Stromal cell of bone marrow (primary cell): ENCODE results near the gene GLRX5.
A peak's percentile ranks its signal among the peaks of the same experiment; 100 is the strongest.

Source experiments
- DNase-seq: peaks from one replicate; pipeline ENCODE4 v3.0.0-alpha.2; 2012; ENCODE audit warnings: low read depth

Gene GLRX5

DNA sequence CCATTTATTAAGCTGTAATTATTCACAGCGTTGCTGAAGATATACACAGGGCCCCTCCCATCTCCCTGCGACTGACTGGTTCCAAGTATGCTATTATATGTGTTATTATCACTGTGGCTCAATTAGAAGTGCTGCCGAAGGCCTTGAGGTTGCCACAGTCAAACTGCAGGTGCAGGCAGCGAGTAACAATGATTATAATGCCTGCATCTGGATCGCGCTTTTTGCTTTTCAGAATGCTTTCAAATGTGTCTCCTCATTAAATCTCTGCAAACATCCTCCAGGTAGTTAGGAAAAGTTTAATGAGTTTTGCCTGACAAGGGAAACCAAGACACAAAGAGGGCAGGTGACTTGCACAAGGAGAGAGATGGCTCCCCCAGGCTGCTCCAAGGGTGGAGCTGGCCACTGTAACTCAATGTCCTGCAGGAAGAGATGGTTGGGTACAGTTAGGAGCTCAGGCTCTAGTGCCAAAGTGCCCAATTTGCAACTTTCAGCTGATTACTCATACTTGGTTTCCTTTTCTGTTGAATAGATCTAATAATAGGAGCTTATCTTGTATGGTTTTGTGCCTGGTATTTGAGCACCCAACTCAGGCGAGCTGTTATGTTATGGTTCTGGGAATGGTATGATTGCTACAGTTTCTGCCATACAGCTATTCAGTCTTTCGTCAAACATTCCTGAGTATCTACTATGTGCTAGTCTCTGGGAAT, 16.7 kb upstream of the GLRX5 start:
- DNase-seq, result no peak

DNA sequence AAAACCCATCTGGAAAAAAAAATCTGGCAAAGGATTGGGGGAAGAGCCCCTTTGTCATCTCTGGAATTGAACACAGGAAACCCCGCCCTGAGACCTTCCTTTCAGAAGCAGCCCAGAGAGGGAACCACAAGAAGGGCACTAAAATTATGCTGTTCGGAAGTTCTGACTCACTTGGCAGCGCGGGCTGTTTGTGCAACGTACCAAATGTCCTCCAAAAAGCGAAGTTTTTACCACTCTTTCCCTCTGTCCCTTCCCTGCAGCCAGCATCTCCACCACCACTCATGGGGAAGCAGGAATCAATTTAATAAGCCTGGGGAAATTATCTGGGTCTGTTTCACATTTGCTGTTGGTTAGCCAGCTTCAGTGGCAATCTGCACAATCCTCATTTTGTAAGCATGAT, 15.2 kb upstream of the GLRX5 start:
- peak; percentile 91 for DNase-seq

- DNase-seq, result no peak
These were observed 14.5 kb upstream of the GLRX5 start for GRCh38 chr14:95520346-95520745.

DNA sequence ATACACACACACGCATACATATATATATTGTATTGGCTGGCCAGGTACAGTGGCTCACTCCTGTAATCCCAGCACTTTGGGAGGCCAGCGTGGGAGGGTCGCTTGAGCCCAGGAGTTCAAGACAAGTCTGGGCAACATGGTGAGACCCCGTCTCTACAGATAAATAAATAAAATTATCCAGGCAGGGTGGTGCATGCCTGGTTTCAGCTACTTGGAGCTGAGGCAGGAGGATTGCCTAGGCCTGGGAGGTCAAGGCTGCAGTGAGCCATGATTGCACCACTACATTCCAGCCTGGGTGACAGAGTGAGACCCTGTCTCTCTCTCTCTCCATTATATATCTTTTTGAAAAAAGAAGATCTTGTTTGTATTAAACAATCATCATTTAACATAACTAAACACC, 13.8 kb upstream of the GLRX5 start:
- DNase-seq, result no peak

DNA sequence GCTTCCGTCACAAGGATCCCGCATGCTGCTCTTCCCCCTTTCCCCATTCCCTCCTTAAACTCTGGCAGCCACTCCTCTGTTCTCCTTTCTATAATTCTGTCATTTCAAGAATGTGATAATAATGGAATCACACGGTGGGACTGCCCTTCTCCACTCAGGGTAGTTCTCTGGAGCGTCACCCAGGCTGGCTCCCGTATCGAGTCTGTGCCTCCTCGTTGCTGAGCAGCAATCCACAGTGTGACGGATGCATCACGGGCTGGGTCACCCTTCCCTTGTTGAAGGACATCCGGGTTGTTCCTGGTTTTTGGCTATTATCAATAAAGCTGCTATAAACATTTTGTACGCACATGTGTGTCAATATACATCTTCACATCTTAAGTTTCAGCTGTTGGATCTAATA, 12.7 kb upstream of the GLRX5 start:
- DNase-seq, result no peak

DNA sequence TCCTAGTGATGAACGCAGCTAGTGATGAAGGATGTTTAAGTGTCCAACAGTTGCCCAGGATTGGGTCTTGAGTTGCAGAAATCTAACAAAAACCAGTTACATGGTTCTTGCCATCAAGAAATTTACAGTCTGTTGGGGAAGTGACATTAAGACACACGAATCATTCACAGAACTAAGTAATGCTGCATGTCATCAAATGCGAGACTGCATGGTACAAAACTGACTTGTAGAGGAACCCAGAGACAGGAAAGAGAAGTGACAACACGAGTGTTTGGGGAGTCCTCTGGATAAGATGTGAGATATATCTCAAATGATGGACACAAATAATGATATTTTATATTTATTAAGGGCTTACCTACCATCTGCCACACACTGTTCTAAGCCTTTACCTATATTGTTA, 12.3 kb upstream of the GLRX5 start:
- no peak for DNase-seq

DNA sequence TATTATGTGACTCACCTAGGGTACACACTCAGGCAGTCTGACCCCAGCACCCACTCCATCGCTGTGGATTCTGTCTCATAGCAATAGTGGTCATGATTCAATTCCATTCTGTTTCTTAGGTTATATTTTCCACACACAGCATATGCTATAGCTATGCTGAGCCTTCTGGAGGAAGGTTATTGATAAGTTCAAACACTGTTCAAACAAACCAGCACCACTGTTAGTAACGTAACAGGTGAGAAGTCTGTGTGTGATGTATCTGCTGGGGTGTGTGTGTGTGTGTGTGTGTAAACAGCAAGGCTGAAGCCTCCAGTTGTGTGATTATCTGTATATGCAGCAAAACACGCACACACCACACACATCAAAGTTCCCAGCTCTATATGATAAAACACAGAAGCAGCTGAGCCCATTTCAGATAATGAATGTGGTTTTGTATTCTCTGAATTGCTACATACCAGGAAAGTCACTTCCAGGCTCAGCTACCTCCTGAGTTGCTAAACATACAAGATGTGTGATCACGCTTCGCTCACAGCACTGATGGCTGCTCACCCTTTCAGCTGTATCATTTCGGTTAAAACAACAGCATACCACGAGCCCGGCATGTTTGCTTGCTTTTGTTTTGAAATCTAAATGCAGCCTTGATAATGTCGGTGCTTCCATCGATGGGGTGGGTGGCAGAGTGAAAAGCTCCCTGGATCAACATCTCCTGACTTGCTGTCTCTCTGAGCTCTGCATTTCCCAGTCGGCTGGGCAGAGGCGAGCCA, 11.6 kb upstream of the GLRX5 start:
- no peak for DNase-seq

DNA sequence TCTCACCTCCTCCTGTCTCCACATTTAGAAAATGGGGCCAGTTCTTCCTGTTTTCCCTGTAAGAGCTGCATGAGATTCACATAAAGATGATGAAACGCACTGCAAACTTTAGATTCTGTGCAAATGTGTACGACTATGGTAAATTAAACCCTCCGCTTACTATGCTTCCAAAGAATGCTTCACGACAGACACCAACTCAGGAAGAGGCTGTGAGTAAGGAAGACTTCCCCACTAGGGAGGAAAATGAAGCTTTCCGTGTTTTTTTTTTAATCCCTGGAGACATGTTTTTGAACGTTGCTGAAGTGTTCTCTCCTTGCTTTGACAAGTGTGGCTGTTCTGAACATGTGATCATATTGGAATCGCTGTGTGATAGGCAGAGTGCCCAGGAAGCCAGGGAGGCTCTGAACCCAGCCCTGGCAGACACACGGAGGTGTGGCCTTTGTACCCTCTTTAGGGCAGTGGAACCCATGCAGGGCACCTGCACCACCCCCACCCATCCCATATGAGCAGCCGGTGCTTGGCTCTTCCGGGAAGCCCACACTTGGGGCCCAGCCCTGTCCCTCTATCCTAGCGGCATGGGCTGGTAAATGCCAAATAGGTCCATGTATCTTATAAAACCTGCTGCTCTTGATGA, 10.9 kb upstream of the GLRX5 start:
- DNase-seq, result no peak

DNA sequence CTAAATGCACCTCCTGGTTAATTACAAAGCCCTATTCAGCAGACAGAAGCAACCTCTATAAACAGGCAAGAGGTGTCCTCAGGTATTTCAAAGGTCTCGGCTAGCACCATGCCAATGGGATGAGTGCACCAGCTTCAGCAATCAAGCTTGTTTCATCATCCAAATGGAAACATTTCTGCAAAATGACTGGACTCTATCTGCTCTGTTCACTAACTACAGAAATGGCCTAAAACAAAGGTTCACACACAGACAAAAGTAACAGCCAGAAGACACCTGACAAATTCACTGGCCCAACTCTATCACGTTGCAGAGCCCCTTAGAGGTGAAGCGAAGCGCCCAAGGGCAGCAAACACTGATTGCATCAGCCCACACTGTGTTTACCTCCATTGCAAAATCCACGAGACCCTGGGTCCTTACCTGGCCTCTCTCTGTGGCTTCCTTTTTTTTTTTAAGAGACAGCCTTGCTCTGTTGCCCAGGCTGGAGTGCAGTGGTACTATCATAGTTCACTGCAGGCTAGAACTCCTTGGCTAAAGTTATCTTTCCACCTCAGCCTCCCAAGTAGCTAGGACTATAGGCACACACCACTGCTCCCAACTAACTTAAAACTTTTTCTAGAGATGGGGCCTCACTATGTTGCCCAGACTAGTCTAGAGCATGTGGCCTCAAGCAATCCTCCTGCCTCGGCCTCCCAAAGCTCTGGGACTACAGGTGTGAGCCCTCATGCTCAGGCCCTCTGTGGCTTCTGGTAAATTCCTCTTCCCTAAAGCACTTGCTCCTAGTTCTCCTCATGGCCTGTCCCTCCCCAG, 9.9 kb upstream of the GLRX5 start:
- no peak for DNase-seq

DNA sequence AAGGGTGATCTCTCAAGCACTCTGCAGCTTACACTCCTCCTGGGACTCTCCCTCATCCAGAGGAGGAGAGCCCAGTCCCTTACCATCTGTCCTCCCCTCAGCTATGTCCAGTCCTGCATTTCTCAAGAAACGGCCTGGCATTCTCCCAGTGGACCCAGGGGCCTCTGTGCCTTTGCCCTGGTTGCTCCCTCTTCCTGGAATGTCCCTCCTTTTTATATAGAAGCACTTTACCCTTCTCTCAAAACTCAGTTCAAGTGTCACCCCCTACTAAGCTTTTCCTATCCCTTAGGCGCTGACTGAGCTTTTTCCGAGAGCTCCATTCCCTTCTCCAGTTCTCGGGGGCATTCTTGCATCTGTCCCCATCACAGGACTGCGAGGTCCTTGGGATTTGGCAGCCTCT, 8.9 kb upstream of the GLRX5 start:
- no peak for DNase-seq

DNA sequence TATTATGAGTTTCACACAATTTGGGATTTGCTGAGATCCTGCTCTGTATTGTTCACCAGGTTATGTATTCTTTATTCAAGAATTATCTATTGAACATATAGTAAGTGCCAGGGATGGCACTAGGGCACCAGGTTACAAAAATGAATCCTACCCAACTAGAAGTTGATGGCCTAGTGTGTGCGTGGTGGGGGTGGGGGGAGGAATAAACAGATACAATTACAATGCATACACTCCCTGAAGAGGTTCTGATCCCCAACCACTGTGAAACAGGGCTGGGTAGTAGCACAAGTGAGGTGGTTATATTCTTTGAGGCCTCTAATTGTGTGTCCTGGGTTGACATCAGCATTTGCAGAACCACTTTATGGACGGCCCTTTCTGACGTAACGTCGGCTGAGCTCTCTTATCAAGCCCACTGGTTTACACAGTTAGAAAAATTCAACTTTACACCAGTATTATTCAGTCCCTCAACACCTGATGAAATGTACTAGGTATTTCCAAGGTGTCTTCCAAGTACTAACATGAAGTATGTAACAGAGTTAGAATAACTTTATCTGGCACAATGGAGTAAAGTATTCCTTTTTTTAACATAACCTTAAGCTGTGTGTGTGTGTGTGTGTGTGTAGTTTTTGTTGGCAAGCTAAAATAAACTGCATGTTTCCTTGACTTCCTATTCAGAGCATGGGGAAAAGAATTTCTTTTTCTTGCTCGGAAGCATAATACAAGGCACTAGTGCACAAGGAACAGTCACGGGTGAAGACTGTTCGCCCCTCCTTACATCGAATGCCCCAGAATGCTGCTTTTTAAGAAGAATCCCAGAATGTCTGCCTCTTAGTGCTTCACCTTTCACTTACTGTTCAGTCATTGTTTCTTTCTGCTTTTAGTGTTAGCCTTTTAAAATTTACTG, 8.1 kb upstream of the GLRX5 start:
- DNase-seq, result no peak

DNA sequence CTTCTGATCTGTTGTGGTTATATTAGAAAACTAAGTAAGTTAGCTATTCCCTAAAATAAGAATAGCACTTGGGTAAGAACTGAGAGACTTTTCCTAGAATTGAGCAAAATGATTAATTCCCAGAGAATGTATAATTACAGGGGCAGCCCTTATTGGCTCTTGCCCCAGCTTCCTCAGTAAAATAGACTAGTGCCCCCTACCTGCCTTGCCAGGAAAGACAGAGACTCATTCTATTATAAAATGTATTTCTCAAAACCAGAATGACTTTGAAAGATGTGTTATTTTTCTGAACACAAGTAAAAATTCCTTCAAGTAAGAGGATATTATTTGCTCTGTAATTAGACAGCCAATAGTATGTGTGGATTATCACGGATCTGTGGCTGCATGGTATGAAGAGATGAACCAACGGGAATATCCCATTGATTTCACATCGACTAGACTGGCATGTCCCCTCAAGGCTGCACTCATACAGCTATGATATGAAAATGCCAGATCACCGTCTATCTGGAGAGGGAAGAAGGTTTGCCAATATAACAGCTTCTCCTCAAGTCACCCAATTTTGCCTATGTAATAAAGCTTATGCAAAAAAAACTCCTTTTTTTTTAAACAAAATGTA, 7.4 kb upstream of the GLRX5 start:
- peak; percentile 83 for DNase-seq

GRCh38 chr14:95529216-95529615, 5.6 kb upstream of the GLRX5 start:
- DNase-seq, result no peak

- no peak for DNase-seq
These were observed 4.2 kb upstream of the GLRX5 start for GRCh38 chr14:95530473-95531276.

DNA sequence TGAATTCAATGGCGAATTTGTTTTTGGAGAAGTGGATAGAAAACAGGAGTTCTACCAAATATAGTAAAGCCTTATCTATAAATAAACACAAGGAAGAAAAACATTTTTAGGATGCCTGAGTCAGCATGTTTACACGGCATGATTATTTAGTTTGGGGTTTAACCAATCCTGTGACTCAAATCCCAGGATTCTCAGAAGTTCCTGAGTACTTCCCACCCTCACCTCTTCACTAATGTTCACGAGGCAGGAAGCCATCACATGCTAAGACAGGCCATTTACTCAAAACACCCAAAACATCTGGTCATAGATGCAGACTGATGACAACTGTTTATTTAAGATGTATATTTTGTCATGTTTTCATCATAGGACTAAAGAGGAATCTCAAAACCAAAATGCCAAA, 3.4 kb upstream of the GLRX5 start:
- peak; percentile 59 for DNase-seq

GRCh38 chr14:95531969-95532368, 2.9 kb upstream of the GLRX5 start:
- no peak for DNase-seq

- DNase-seq, result peak; percentile 54
These were observed 1.4 kb upstream of the GLRX5 start for GRCh38 chr14:95533391-95533821.

- no peak for DNase-seq
These were observed 1.0 kb upstream of the GLRX5 start for GRCh38 chr14:95533822-95534221.

GRCh38 chr14:95535226-95536021, 574 bp downstream of the GLRX5 start:
- no peak for DNase-seq
